ENCODE data around the gene KRT39.

The KRT39 gene

DNA sequence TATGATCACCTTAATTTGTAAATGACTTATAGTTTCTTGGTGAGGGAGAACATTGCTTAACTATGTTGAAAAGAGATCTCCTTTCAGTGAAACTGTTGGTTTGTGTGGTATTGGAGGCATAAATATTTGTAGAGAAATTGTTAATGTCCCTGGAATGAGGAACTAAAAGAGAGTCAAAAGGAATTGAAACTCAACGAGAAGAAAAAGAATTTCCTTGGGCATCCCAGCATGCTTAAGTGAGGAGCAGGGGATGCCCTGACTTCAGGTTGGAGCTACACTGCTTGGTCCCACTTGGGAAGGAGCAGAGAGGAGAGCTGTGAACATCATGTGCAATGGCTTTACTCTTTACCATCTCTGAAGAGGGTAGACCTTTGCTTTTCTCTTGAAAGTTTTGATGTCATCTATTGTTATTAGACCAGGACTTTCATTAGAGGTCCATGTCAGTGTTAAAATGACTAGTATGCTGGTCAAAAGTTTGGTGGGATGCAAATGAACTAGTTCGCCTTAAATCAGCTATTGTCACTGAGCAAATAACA, 51.0 kb downstream of the KRT39 start:
- TF ChIP-seq, protein P1, sequence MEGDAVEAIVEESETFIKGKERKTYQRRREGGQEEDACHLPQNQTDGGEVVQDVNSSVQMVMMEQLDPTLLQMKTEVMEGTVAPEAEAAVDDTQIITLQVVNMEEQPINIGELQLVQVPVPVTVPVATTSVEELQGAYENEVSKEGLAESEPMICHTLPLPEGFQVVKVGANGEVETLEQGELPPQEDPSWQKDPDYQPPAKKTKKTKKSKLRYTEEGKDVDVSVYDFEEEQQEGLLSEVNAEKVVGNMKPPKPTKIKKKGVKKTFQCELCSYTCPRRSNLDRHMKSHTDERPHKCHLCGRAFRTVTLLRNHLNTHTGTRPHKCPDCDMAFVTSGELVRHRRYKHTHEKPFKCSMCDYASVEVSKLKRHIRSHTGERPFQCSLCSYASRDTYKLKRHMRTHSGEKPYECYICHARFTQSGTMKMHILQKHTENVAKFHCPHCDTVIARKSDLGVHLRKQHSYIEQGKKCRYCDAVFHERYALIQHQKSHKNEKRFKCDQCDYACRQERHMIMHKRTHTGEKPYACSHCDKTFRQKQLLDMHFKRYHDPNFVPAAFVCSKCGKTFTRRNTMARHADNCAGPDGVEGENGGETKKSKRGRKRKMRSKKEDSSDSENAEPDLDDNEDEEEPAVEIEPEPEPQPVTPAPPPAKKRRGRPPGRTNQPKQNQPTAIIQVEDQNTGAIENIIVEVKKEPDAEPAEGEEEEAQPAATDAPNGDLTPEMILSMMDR (IDR thresholded peaks at IDR 0.05; ENCODE audit: low read depth, low read length), result no peak
- no peak for DNase-seq (ENCODE audit: extremely low read depth, low read depth)

DNA sequence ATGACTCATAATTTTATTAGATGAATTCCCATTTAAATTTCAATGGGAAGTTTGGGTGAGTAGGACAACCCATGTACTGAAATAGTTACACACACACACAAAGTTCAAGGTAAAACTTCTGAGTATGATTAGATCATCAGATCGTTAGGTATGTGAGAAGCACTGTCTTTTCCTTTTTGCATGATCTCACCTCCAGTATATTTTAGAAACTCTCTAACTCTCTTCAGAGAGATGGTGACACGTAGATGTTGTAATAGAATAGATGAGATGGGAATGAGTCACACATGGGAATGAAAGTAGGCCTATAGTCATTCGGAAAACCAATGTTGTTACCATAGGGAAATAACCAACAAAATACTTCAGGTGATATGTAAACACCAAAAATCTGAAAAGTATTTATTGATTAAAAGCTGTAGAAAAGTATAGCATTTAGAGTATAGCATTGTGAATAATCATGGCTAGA, 51.5 kb downstream of the KRT39 start:
- TF ChIP-seq, protein P1 (IDR thresholded peaks at IDR 0.05; ENCODE audit: low read depth, low read length), result no peak
- peak; percentile 57 for DNase-seq (ENCODE audit: extremely low read depth, low read depth)

DNA sequence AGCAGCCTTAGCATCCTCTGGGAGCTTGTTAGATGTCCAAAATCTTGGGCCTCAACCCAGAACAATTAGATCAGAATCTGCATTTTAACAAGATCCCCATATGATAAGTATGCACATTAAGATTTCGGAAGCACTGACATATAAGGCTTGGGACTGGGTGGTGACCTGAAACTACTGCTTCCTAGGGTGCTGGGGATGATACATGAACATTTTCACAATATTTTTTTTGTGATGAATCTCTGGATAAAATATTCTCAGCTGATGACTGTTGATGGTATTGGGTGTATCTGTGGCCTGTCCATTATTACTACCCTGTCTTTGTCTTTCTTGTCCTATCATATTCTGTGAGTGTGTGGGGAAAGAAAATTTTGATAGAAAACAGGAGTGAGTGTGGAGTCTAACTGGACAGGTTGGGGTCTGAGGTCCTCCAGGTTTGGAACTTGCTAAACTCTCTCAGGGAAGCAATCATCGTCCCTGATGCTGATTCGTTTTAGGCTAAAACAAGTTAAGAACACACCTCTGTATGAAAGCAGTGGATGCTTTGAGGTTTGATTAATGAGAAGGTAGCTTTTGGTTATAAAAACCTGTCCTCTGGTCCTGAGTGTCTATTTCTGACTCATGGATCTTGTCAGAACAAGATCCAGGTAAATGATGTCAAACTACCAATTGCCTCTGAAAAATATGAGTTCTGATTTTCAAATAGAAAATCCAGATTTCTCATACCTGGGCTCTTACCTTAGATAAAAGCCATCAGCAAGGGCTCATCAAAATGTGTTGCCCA, 52.5 kb downstream of the KRT39 start:
- no peak for DNase-seq (ENCODE audit: extremely low read depth, low read depth)
- TF ChIP-seq, protein P1 (IDR thresholded peaks at IDR 0.05; ENCODE audit: low read depth, low read length), result no peak

DNA sequence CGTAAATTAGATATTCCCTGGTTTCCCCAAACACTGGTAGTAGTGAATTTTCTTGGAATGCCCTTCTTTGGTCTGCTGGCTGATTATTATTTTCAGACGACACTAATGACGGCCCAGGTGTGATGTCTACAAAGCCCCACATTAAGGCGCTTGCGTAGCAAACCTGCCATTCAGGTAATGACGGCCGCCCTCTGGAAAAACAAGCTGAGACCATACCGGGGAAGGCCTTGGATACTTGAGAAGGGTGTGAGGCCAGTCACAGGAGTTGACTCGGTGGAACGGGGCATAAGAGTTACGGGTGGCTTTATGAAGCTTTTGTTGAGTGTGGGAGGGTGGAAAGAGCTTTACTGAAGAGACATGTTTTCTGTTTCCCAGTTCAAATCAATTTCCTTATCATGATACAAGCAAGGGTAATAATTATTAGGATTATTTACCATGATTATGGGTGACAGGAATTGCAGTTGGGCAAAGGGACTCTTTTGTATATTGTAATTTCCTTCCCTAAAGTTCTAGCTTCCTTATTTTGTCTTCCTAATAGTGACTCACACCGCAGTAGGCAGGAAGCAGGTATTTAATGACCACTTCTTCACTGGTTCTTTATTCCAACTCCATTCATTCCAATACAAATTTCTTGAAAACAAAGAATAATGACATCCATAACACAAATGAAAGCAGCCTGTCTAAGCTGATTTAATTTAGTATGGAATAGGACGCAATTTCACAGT, 54.1 kb downstream of the KRT39 start:
- TF ChIP-seq, protein P1 (IDR thresholded peaks at IDR 0.05; ENCODE audit: low read depth, low read length), result no peak

DNA sequence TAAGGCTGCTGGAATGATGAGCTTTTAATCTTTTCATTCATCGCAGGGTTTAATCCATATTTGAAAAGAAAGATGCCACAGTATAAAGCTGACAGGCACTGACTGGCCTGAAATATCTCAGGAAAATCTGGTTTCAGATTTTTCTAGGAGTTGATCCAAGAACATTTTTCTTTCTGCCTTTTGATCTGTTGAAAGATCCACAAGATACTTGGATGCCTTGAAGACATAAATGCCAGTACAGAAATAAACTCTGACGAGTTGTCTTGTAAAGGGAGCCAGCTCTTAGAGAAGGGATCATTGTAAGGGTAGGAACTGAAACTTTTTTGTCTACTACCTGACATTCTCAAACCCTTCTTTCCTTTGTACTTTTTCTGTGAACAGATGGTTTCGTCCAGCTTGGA, 56.3 kb downstream of the KRT39 start:
- TF ChIP-seq, protein P1 (IDR thresholded peaks at IDR 0.05; ENCODE audit: low read depth, low read length), result no peak
- peak; percentile 28 for DNase-seq (ENCODE audit: extremely low read depth, low read depth)

More for the DNA sequence above, 54.1 kb downstream of the KRT39 start:
- no peak for DNase-seq (ENCODE audit: extremely low read depth, low read depth)

DNA sequence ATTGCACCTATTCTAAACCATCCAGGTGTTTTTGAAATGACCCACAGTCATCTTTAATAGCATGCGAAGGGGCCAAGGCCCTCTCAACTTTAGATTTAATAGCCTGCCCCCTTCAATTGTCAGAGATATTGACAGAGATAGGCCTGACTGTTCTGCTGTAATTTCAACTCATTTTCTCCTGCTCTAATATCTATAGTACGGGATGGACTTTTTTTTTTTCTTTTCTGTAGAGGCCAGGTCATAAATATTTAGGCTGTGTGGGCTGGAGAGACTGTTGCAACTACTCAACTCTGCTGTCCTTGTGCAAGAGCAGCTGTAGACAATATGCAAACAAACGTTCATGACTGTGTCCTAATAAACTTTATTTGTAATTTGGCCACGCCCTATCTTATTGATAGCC, 57.0 kb downstream of the KRT39 start:
- TF ChIP-seq, protein P1 (IDR thresholded peaks at IDR 0.05; ENCODE audit: low read depth, low read length), result no peak
- DNase-seq (ENCODE audit: extremely low read depth, low read depth), result peak; percentile 51

DNA sequence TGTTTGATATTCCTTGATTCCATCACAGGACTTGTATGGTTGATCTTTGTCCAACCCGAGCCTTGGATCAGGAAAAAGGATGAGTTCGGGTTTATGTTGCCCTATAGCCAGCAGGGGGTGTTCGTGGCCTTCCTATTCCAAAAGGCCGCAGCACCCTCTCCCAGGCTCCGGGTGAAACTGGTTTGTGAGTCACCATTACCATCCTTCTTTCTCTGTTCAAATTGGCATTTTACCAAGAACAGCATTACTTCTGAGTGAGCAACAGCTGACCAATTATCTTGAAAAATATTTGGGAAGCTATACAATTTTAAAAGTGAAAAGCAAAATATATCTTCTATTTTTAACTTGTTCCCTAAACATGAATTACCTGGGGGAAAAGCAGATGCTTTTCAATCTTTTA, 57.4 kb downstream of the KRT39 start:
- TF ChIP-seq, protein P1 (IDR thresholded peaks at IDR 0.05; ENCODE audit: low read depth, low read length), result peak; percentile 77
- DNase-seq (ENCODE audit: extremely low read depth, low read depth), result peak; percentile 91

All from AG09319 (cell line).